Fibroblast of skin of left biceps (primary cell): Measurements from ENCODE around the gene CCDC50.
A peak's percentile ranks its signal among the peaks of the same experiment; 100 is the strongest.

Experiments used
- DNase-seq, 2 experiments: peaks; one replicate each; pipeline ENCODE4 v3.0.0-alpha.2; 2013; ENCODE audit warnings: low read depth in 2 of 2

The CCDC50 gene

GRCh38 chr3:191320316-191320715 lies 8.9 kb upstream of the CCDC50 start:
- no peak for DNase-seq

- DNase-seq = no peak
Measured at GRCh38 chr3:191321019-191321767, 8.0 kb upstream of the CCDC50 start.

GRCh38 chr3:191324936-191325335 lies 4.3 kb upstream of the CCDC50 start:
- no peak for DNase-seq

- DNase-seq = no peak
Measured at GRCh38 chr3:191327526-191327925, 1.7 kb upstream of the CCDC50 start.

GRCh38 chr3:191328383-191328961 lies 722 bp upstream of the CCDC50 start:
- DNase-seq = no peak

- no peak for DNase-seq
Measured at GRCh38 chr3:191329654-191330529, 698 bp downstream of the CCDC50 start, which contains the start of gene UTS2B. UTS2B (minus strand) TSS chr3:191330526; CDS start chr3:191282189, 48,337 bp downstream.

GRCh38 chr3:191330530-191331048 lies 1.4 kb downstream of the CCDC50 start:
- DNase-seq = peak; percentile 29 to 36

GRCh38 chr3:191331388-191331787 lies 2.2 kb downstream of the CCDC50 start:
- no peak for DNase-seq

- DNase-seq = no peak
Measured at GRCh38 chr3:191333298-191333880, 4.2 kb downstream of the CCDC50 start.

GRCh38 chr3:191334346-191334893 lies 5.2 kb downstream of the CCDC50 start:
- DNase-seq = no peak

- no peak for DNase-seq
Measured at GRCh38 chr3:191336833-191337232, 7.6 kb downstream of the CCDC50 start.

GRCh38 chr3:191338177-191338488 lies 8.9 kb downstream of the CCDC50 start:
- no peak for DNase-seq

- no peak for DNase-seq
Measured at GRCh38 chr3:191339316-191339917, 10.2 kb downstream of the CCDC50 start.

GRCh38 chr3:191340351-191340750 lies 11.2 kb downstream of the CCDC50 start:
- DNase-seq = no peak

GRCh38 chr3:191340966-191341365 lies 11.8 kb downstream of the CCDC50 start:
- no peak for DNase-seq

- DNase-seq = no peak
Measured at GRCh38 chr3:191342006-191342405, 12.8 kb downstream of the CCDC50 start.

GRCh38 chr3:191342411-191342810 lies 13.2 kb downstream of the CCDC50 start:
- no peak for DNase-seq

GRCh38 chr3:191343115-191343514 lies 13.9 kb downstream of the CCDC50 start:
- no peak for DNase-seq

GRCh38 chr3:191343913-191344312 lies 14.7 kb downstream of the CCDC50 start:
- DNase-seq = no peak

- DNase-seq = no peak
Measured at GRCh38 chr3:191345334-191345733, 16.1 kb downstream of the CCDC50 start.

- no peak for DNase-seq
Measured at GRCh38 chr3:191347228-191347627, 18.0 kb downstream of the CCDC50 start.
